GM06990 (cell line): ENCODE measurements around the gene CD81.

Experiments used
- DNase-seq: peaks from one replicate; pipeline ENCODE4 v3.0.0-alpha.2; 2011; ENCODE audit not compliant: insufficient read length; ENCODE audit errors: extremely low read depth
- H3K27me3 ChIP-seq: replicated peaks from 2 replicates; pipeline ENCODE4 v1.6.0; 2011; ENCODE audit warnings: low read length; ENCODE audit not compliant: control insufficient read depth, insufficient read depth
- H3K36me3 ChIP-seq: 2 replicates; pipeline ENCODE4 v1.5.1; 2011; ENCODE audit warnings: low read length; ENCODE audit not compliant: control insufficient read depth, insufficient read depth
- H3K4me3 ChIP-seq: replicated peaks from 2 replicates; pipeline ENCODE4 v1.5.1; 2011; ENCODE audit warnings: low read depth, mild to moderate bottlenecking, control low read depth, low read length
- CTCF ChIP-seq: IDR thresholded peaks from 2 replicates; pipeline ENCODE4 v1.5.1; 2011; ENCODE audit warnings: low read length, control low read depth, mild to moderate bottlenecking, inconsistent platforms; ENCODE audit not compliant: insufficient read depth, poor library complexity, severe bottlenecking

CD81 gene

GRCh38 chr11:2434506-2435255 is 57.6 kb downstream of the CD81 start:
- no peak for TF ChIP-seq CTCF
- H3K27me3 ChIP-seq = no peaks in the 10 kb centered on the region
- DNase-seq = no peak
- no peak overlapping the region for H3K4me3 ChIP-seq
- H3K36me3 ChIP-seq = no peaks in the 10 kb centered on the region

- no peak for DNase-seq
- Histone ChIP-seq H3K27me3 (no peaks in the 10 kb centered on the region), H3K4me3 (no peak overlapping the region), H3K36me3 (no peaks in the 10 kb centered on the region)
- no peak for TF ChIP-seq CTCF
Measured at GRCh38 chr11:2435288-2436012, 58.3 kb downstream of the CD81 start.

GRCh38 chr11:2436013-2436520 is 59.0 kb downstream of the CD81 start:
- H3K27me3 ChIP-seq = no peaks in the 10 kb centered on the region
- no peak for DNase-seq
- no peaks in the 10 kb centered on the region for H3K36me3 ChIP-seq
- no peak for TF ChIP-seq CTCF
- no peak overlapping the region for H3K4me3 ChIP-seq

- Histone ChIP-seq H3K4me3 (no peak overlapping the region), H3K36me3 (no peaks in the 10 kb centered on the region), H3K27me3 (no peaks in the 10 kb centered on the region)
- TF ChIP-seq CTCF = no peak
- no peak for DNase-seq
Measured at GRCh38 chr11:2436521-2437031, 59.5 kb downstream of the CD81 start.

- no peak for DNase-seq
- TF ChIP-seq CTCF = no peak
- no peak overlapping the region for H3K4me3 ChIP-seq
- H3K27me3 ChIP-seq = no peaks in the 10 kb centered on the region
- no peaks in the 10 kb centered on the region for H3K36me3 ChIP-seq
Measured at GRCh38 chr11:2437516-2437915, 60.4 kb downstream of the CD81 start.
